ENCODE data around the gene BCAS1. TPM values are rescaled to one million over a fixed set of nuclear protein-coding genes. Genes with fewer than 3 reads are reported as not detected.

The BCAS1 gene
- total and polyA plus RNA-seq, 3 donors from 2014 or later, result 2.4 to 8.8 (median 3.3) TPM

DNA sequence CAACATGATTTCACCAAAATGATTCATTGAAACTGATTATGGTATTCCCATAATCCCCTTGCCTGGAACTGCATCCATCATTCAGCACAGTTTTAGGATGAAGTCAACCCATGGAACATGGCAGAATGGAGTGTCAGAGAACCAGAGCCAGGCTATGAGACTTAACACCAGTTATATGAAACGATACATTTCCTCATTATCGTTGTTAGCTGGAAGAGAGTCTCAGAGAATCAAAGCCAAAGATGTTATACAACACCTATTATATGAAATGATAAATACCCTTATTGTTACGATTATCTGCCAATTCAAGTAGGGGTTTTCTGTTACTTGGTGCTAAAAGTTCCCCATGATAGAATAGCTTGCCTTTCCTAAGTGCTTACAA, 131.2 kb downstream of the BCAS1 start:
- DNase-seq, result no peak
- TF ChIP-seq, protein P1, sequence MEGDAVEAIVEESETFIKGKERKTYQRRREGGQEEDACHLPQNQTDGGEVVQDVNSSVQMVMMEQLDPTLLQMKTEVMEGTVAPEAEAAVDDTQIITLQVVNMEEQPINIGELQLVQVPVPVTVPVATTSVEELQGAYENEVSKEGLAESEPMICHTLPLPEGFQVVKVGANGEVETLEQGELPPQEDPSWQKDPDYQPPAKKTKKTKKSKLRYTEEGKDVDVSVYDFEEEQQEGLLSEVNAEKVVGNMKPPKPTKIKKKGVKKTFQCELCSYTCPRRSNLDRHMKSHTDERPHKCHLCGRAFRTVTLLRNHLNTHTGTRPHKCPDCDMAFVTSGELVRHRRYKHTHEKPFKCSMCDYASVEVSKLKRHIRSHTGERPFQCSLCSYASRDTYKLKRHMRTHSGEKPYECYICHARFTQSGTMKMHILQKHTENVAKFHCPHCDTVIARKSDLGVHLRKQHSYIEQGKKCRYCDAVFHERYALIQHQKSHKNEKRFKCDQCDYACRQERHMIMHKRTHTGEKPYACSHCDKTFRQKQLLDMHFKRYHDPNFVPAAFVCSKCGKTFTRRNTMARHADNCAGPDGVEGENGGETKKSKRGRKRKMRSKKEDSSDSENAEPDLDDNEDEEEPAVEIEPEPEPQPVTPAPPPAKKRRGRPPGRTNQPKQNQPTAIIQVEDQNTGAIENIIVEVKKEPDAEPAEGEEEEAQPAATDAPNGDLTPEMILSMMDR (IDR thresholded peaks at IDR 0.05), result no peak
- WGBS, 2 donors, result 67% methylated on average over 3 of the region's 3 CpGs
- no peak overlapping the region for H3K4me3 ChIP-seq
- intact Hi-C loops (cut with DNase I; ENCODE audit: low total_unique reads), result no loop called here
- H3K9me3 ChIP-seq, result no peaks in the 10 kb centered on the region
- no peaks in the 10 kb centered on the region for H3K36me3 ChIP-seq (ENCODE audit: low read depth, missing control alignments)
- H3K27ac ChIP-seq, result peak overlapping the region in 1 of 2 donors; percentile 37
- no peaks in the 10 kb centered on the region for H3K27me3 ChIP-seq
- H3K4me1 ChIP-seq, result peaks cover 22% of the 10 kb centered on the region

DNA sequence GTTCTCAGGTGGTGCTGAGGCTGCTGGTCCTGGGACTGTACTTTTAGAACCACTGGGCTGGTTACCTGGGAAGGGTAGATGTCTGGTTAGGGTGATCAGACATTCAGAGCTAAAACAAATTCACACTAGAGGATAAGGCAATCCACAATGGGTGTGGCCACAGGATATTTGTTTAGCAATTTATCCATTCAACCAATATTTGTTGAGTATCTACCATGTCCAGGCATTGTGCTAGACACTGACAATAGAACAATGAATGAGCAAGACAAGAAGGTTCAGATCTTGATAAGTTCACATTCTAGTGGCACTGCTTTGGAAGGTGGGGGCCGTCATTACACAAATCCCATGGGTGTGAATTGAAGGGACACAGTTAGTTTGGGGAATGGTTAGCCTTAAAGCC, 131.7 kb downstream of the BCAS1 start:
- intact Hi-C loops (cut with DNase I; ENCODE audit: low total_unique reads), result no loop called here
- H3K4me1 ChIP-seq, result peaks cover 22% of the 10 kb centered on the region
- 81 to 84% methylated on average over 1 of the region's 1 CpG for WGBS, 2 donors

DNA sequence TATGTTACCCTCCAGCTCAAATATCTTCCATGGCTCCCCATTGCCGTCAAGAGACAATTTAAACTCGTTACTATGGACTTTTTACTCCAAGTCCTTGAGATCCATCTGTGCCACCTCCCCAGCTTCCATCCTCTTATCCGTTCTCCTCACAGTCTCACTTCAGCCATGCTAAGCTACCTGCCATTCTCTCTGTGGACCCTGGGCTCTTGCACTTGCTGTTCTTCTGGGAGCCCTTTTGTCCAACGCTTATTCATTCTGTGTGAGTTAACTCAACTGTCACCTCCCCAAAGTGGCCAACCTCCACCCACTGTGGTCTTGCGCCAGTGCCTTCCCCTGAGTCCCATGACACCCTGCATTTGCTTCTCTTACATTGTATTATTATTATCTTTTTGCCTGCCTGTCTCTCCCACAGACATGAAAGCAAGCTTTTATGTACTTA, 132.4 kb downstream of the BCAS1 start:
- intact Hi-C loops (cut with DNase I; ENCODE audit: low total_unique reads), result no loop called here
- peak; percentile 49 for DNase-seq
- no peak overlapping the region for H3K4me3 ChIP-seq
- TF ChIP-seq, protein P1 (IDR thresholded peaks at IDR 0.05), result no peak
- no peak for TF ChIP-seq POLR2A (IDR thresholded peaks at IDR 0.05)
- no peak overlapping the region for H3K27ac ChIP-seq
- 67 to 89% methylated on average over 5 of the region's 5 CpGs for WGBS, 2 donors
- H3K9me3 ChIP-seq, result no peaks in the 10 kb centered on the region
- peaks cover 22% of the 10 kb centered on the region for H3K4me1 ChIP-seq
- no peaks in the 10 kb centered on the region for H3K27me3 ChIP-seq
- no peaks in the 10 kb centered on the region for H3K36me3 ChIP-seq (ENCODE audit: low read depth, missing control alignments)

More for the DNA sequence above, 131.7 kb downstream of the BCAS1 start:
- no peak overlapping the region for H3K4me3 ChIP-seq
- DNase-seq, result no peak
- H3K27me3 ChIP-seq, result no peaks in the 10 kb centered on the region
- no peaks in the 10 kb centered on the region for H3K9me3 ChIP-seq
- no peak for TF ChIP-seq POLR2A (IDR thresholded peaks at IDR 0.05)
- TF ChIP-seq, protein P1 (IDR thresholded peaks at IDR 0.05), result no peak
- no peaks in the 10 kb centered on the region for H3K36me3 ChIP-seq (ENCODE audit: low read depth, missing control alignments)
- peak overlapping the region in 1 of 2 donors; percentile 37 for H3K27ac ChIP-seq

DNA sequence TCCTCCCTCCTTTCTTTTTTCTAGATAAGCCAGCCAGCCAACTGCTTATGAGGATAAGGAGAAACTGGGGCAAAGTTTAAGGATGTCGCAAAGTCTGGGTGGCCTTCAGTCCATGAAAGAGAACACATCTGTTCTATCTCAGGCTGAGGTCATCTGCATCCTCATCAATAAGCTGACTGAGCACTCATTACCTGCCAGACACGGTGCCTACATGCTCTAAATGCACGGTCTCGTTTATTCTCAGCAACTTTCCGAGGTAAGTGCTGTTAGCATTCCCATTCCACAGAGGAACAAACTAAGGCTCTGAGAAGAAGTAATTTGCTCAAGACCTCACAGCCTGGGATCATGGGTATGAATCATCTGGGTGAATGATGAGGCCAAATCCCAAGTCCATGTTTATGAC, 133.1 kb downstream of the BCAS1 start:
- no peaks in the 10 kb centered on the region for H3K27me3 ChIP-seq
- H3K4me3 ChIP-seq, result no peak overlapping the region
- intact Hi-C loops (cut with DNase I; ENCODE audit: low total_unique reads), result no loop called here
- no peaks in the 10 kb centered on the region for H3K36me3 ChIP-seq (ENCODE audit: low read depth, missing control alignments)
- peaks cover 22% of the 10 kb centered on the region for H3K4me1 ChIP-seq
- 73 to 77% methylated on average over 5 of the region's 5 CpGs for WGBS, 2 donors
- no peak overlapping the region for H3K27ac ChIP-seq
- H3K9me3 ChIP-seq, result no peaks in the 10 kb centered on the region
- no peak for TF ChIP-seq POLR2A (IDR thresholded peaks at IDR 0.05)
- TF ChIP-seq, protein P1 (IDR thresholded peaks at IDR 0.05), result no peak
- DNase-seq, result no peak

DNA sequence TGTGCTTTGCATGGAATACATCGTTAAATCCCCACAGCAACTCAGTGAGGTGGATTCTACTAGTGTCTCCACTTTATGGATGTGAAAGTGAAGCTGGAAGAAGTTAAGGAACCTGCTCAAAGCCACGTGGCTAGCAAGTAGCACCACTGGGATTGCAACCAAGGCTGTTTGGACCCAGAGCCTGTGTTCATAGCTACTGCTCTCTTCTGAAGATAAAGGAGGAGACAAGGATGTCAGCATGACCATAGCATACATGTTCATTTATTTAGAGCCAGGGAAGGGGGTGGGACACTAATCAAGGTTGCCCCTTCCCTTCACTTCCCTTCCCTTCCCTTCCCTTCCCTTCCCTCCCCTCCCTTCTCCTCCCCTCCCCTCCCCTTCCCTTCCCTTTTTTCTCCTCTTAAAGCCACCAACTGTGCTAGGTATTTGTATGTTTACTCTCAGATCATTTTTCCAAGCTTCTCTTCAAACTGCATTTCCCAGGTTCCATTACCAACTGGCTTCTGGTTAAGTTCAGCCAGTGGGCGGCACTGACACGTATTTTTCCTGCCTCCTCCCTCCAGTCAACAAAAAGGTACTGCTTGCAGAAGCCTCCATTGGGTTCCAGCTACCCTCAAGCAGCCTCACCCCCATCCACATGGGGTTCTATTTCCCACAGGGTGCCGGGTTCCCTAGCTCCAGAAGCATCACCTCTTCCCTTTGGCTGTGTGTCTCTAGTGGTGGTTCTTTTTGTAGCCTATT, 134.9 kb downstream of the BCAS1 start:
- H3K27ac ChIP-seq, result peak overlapping the region in 1 of 2 donors; percentile 37
- intact Hi-C loops (cut with DNase I; ENCODE audit: low total_unique reads), result no loop called here
- H3K27me3 ChIP-seq, result no peaks in the 10 kb centered on the region
- H3K9me3 ChIP-seq, result no peaks in the 10 kb centered on the region
- DNase-seq, result no peak
- H3K4me1 ChIP-seq, result peaks cover 17% of the 10 kb centered on the region
- TF ChIP-seq, protein P1 (IDR thresholded peaks at IDR 0.05), result no peak
- H3K4me3 ChIP-seq, result no peak overlapping the region
- no peaks in the 10 kb centered on the region for H3K36me3 ChIP-seq (ENCODE audit: low read depth, missing control alignments)
- 70 to 75% methylated on average over 5 of the region's 5 CpGs for WGBS, 2 donors
